ENCODE data around the gene GCAT.
"Not testable (repeated sequence)": the region's sequence is repeated elsewhere in the genome, so short reads cannot be mapped to it uniquely, and the experiment has no call there.

GCAT gene

GRCh38 chr22:37790234-37790633 lies 17.5 kb upstream of the GCAT start:
- ChIA-PET CTCF (no interaction called here), POLR2A (no interaction called here)
- DNase-seq (ENCODE audit: extremely low spot score) = no peak
- TF ChIP-seq SUZ12 (IDR thresholded peaks at IDR 0.05) = no peak
- TF ChIP-seq ZNF384 (IDR thresholded peaks at IDR 0.05) = no peak
- no peak for TF ChIP-seq LEF1 (IDR thresholded peaks at IDR 0.05; ENCODE audit: borderline replicate concordance)
- TF ChIP-seq L3MBTL2 (conservative IDR thresholded peaks at IDR 0.05) = no peak
- no peak for TF ChIP-seq ARNT (IDR thresholded peaks at IDR 0.05)
- no peak for TF ChIP-seq NFRKB (IDR thresholded peaks at IDR 0.05)
- no peak for TF ChIP-seq FOXA1 (IDR thresholded peaks at IDR 0.05)
- TF ChIP-seq TARDBP (IDR thresholded peaks at IDR 0.05) = no peak
- TF ChIP-seq ELF4 (IDR thresholded peaks at IDR 0.05) = no peak
- no peak for TF ChIP-seq CTBP1 (IDR thresholded peaks at IDR 0.05; ENCODE audit: borderline replicate concordance)
- TF ChIP-seq SP1 (IDR thresholded peaks at IDR 0.05) = no peak
- no peak for TF ChIP-seq BHLHE40 (IDR thresholded peaks at IDR 0.05; ENCODE audit: borderline replicate concordance)
- TF ChIP-seq FOXM1 (IDR thresholded peaks at IDR 0.05; ENCODE audit: borderline replicate concordance) = no peak
- TF ChIP-seq HDGF (IDR thresholded peaks at IDR 0.05; ENCODE audit: borderline replicate concordance) = no peak
- TF ChIP-seq PKNOX1 (IDR thresholded peaks at IDR 0.05) = no peak
- no peak for TF ChIP-seq FOXK2 (IDR thresholded peaks at IDR 0.05)

GRCh38 chr22:37792494-37792893 lies 15.2 kb upstream of the GCAT start:
- POLR2A ChIA-PET = interaction anchor here (0.6 to 1.8 kb wide), 2 partner anchors 13 to 134 kb away, joined by 3 to 6 read pairs; partner anchors contain the start of gene PDXP
- no peak for TF ChIP-seq NFRKB (IDR thresholded peaks at IDR 0.05)
- CTCF ChIA-PET = interaction anchor here (0.7 to 1.1 kb wide), 3 partner anchors 14 to 149 kb away, joined by 3 to 4 read pairs (median 3); no protein-coding TSS in a partner anchor

GRCh38 chr22:37794376-37794775 lies 13.4 kb upstream of the GCAT start:
- TF ChIP-seq ZNF384 (IDR thresholded peaks at IDR 0.05) (no peak), BHLHE40 (IDR thresholded peaks at IDR 0.05; ENCODE audit: borderline replicate concordance) (no peak), ARNT (IDR thresholded peaks at IDR 0.05) (no peak), SP1 (IDR thresholded peaks at IDR 0.05) (no peak), ELF4 (IDR thresholded peaks at IDR 0.05) (no peak), NFRKB (IDR thresholded peaks at IDR 0.05) (no peak), SUZ12 (IDR thresholded peaks at IDR 0.05) (no peak), L3MBTL2 (conservative IDR thresholded peaks at IDR 0.05) (no peak), CTBP1 (IDR thresholded peaks at IDR 0.05; ENCODE audit: borderline replicate concordance) (no peak)
- POLR2A ChIA-PET = interaction anchor here (1.0 to 2.4 kb wide), 2 partner anchors 11 to 13 kb away, joined by 3 to 10 read pairs; partner anchors contain the start of gene GCAT
- DNase-seq (ENCODE audit: extremely low spot score) = no peak
- CTCF ChIA-PET = no interaction called here

More at GRCh38 chr22:37792494-37792893, 15.2 kb upstream of the GCAT start:
- DNase-seq (ENCODE audit: extremely low spot score) = no peak

- TF ChIP-seq ZNF384 (IDR thresholded peaks at IDR 0.05) (no peak), LEF1 (IDR thresholded peaks at IDR 0.05; ENCODE audit: borderline replicate concordance) (no peak), ARNT (IDR thresholded peaks at IDR 0.05) (no peak), FOXA1 (IDR thresholded peaks at IDR 0.05) (no peak), L3MBTL2 (conservative IDR thresholded peaks at IDR 0.05) (no peak), CTBP1 (IDR thresholded peaks at IDR 0.05; ENCODE audit: borderline replicate concordance) (no peak), FOXM1 (IDR thresholded peaks at IDR 0.05; ENCODE audit: borderline replicate concordance) (no peak), ELF4 (IDR thresholded peaks at IDR 0.05) (no peak), SP1 (IDR thresholded peaks at IDR 0.05) (no peak), FOXK2 (IDR thresholded peaks at IDR 0.05) (no peak), BHLHE40 (IDR thresholded peaks at IDR 0.05; ENCODE audit: borderline replicate concordance) (no peak), PKNOX1 (IDR thresholded peaks at IDR 0.05) (no peak), NFRKB (IDR thresholded peaks at IDR 0.05) (no peak), HDGF (IDR thresholded peaks at IDR 0.05; ENCODE audit: borderline replicate concordance) (no peak), TARDBP (IDR thresholded peaks at IDR 0.05) (no peak), SUZ12 (IDR thresholded peaks at IDR 0.05) (no peak)
- no peak for DNase-seq (ENCODE audit: extremely low spot score)
- POLR2A ChIA-PET = interaction anchor here (1.0 kb wide), 1 partner anchor 9 kb away, joined by 4 read pairs; a partner anchor contains a TSS
- CTCF ChIA-PET = interaction anchor here (0.6 kb wide), 1 partner anchor 58 kb away, joined by 3 read pairs; no protein-coding TSS in a partner anchor
Measured at GRCh38 chr22:37796079-37796478, 11.7 kb upstream of the GCAT start.

- DNase-seq (ENCODE audit: extremely low spot score); CTCF ChIA-PET: not testable (repeated sequence)
- POLR2A ChIA-PET = interaction anchor here (1.3 kb wide), 1 partner anchor 189 kb away, joined by 3 read pairs; the partner anchor contains the start of gene GGA1
Measured at GRCh38 chr22:37797259-37797658, 10.5 kb upstream of the GCAT start.

GRCh38 chr22:37797874-37798500 lies 9.7 kb upstream of the GCAT start:
- ChIA-PET CTCF (no interaction called here), POLR2A (interaction anchor here (1.3 kb wide), 1 partner anchor 190 kb away, joined by 3 read pairs; the partner anchor contains the start of gene GGA1)
- DNase-seq (ENCODE audit: extremely low spot score) = no peak
- no peak for TF ChIP-seq PKNOX1 (IDR thresholded peaks at IDR 0.05)
- no peak for TF ChIP-seq FOXA1 (IDR thresholded peaks at IDR 0.05)
- TF ChIP-seq L3MBTL2 (conservative IDR thresholded peaks at IDR 0.05) = peak; percentile 82

GRCh38 chr22:37799979-37800378 lies 7.8 kb upstream of the GCAT start:
- DNase-seq (ENCODE audit: extremely low spot score); POLR2A ChIA-PET; CTCF ChIA-PET: not testable (repeated sequence)

Measured in HEK293T (cell line).